ENCODE measurements around the gene RFPL4A.
"Not testable (repeated sequence)": the region's sequence is repeated elsewhere in the genome, so short reads cannot be mapped to it uniquely, and the experiment has no call there.

GRCh38 chr19:55730378-55730777 lies 28.5 kb upstream of the RFPL4A start:
- TF ChIP-seq EZH2 (IDR thresholded peaks at IDR 0.05; ENCODE audit: borderline replicate concordance, control insufficient read depth, low read depth, low read length); TCF12 (IDR thresholded peaks at IDR 0.05; ENCODE audit: low read depth, low read length); POLR2A (IDR thresholded peaks at IDR 0.05; ENCODE audit: low read depth, low read length): not testable (repeated sequence)

All from GM12878 (cell line).